PC-3 (cell line): ENCODE results near the gene URM1.

Source experiments
- EZH2 ChIP-seq: fragments of 300-600 bp; sonication (generic); IDR thresholded peaks from one replicate; pipeline ENCODE4 v1.6.1; 2017; ENCODE audit warnings: antibody characterized with exemption, mild to moderate bottlenecking, low read length; ENCODE audit not compliant: unreplicated experiment
- TF ChIP-seq, protein P1 (sequence below): fragments of 300-600 bp; sonication (generic); conservative IDR thresholded peaks from 2 replicates; pipeline ENCODE4 v1.5.1; 2017; ENCODE audit warnings: antibody characterized with exemption, low read depth, mild to moderate bottlenecking, low read length

DNA sequence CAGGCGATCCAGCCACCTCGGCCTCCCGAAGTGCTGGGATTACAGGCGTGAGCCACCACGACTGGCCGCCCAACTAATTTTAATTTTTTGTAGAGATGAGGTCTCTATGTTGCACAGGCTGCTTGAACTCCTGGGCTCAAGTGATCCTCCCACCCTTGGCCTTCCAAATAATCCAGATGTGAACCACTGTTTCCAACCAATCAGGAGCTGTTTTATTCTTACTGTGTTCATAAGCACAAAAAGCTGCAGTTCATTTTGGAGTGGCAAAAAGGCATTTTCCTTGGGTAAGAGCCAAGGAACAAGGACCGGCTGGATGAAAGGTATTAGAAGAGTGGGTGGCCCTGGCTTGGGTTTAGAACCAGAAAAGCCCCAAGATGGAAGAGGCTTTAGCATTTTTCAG lies 36.0 kb upstream of the URM1 start:
- TF ChIP-seq, protein P1, sequence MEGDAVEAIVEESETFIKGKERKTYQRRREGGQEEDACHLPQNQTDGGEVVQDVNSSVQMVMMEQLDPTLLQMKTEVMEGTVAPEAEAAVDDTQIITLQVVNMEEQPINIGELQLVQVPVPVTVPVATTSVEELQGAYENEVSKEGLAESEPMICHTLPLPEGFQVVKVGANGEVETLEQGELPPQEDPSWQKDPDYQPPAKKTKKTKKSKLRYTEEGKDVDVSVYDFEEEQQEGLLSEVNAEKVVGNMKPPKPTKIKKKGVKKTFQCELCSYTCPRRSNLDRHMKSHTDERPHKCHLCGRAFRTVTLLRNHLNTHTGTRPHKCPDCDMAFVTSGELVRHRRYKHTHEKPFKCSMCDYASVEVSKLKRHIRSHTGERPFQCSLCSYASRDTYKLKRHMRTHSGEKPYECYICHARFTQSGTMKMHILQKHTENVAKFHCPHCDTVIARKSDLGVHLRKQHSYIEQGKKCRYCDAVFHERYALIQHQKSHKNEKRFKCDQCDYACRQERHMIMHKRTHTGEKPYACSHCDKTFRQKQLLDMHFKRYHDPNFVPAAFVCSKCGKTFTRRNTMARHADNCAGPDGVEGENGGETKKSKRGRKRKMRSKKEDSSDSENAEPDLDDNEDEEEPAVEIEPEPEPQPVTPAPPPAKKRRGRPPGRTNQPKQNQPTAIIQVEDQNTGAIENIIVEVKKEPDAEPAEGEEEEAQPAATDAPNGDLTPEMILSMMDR: no peak
- no peak for TF ChIP-seq EZH2
